ENCODE results near the gene WDR81.
"Not testable (repeated sequence)": the region's sequence is repeated elsewhere in the genome, so short reads cannot be mapped to it uniquely, and the experiment has no call there.

Gene WDR81

DNA sequence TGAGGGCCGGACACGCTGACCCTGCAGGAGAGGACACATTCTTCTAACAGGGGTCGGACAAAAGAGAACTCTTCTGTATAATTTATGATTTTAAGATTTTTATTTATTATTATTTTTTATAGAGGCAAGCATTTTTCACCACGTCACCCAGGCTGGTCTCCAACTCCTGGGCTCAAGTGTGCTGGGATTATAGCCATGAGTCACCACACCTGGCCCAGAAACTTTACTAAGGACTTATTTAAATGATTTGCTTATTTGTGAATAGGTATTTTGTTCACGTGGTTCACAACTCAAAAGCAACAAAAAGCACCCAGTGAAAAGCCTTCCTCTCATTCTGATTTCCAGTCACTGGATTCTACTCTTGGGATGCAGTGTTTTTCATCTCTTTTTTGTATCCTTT, 35.0 kb downstream of the WDR81 start:
- H3K4me3 ChIP-seq (ENCODE audit: low read length), result no peak overlapping the region
- TF ChIP-seq, protein P1, sequence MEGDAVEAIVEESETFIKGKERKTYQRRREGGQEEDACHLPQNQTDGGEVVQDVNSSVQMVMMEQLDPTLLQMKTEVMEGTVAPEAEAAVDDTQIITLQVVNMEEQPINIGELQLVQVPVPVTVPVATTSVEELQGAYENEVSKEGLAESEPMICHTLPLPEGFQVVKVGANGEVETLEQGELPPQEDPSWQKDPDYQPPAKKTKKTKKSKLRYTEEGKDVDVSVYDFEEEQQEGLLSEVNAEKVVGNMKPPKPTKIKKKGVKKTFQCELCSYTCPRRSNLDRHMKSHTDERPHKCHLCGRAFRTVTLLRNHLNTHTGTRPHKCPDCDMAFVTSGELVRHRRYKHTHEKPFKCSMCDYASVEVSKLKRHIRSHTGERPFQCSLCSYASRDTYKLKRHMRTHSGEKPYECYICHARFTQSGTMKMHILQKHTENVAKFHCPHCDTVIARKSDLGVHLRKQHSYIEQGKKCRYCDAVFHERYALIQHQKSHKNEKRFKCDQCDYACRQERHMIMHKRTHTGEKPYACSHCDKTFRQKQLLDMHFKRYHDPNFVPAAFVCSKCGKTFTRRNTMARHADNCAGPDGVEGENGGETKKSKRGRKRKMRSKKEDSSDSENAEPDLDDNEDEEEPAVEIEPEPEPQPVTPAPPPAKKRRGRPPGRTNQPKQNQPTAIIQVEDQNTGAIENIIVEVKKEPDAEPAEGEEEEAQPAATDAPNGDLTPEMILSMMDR (conservative IDR thresholded peaks at IDR 0.05; ENCODE audit: low read length), result no peak

DNA sequence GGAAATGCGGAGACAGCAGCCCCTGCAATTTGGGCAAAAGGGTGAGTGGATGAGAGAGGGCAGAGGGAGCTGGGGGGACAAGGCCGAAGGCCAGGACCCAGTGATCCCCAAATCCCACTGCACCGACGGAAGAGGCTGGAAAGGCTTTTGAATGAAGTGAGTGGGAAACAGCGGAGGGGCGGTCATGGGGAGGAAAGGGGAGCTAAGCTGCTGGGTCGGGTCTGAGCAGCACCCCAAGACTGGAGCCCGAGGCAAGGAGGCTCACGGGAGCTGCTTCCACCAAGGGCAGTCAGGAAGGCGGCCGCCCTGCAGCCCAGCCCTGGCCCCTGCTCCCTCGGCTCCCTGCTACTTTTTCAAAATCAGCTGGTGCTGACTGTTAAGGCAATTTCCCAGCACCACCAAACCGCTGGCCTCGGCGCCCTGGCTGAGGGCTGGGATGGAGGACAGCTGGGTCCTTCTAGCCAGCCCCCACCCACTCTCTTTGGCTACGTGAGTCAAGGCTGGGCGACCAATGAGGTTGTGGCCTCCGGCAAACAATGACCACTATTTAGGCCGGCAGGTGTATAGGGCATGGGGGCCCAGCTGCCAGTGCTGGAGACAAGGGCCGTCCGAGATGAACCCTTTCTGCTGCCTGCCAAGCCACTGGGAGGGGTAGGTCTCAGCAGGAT, 37.9 kb downstream of the WDR81 start:
- peak overlapping the region; percentile 73 for H3K4me3 ChIP-seq (ENCODE audit: low read length)
- peak; percentile 52 for DNase-seq (ENCODE audit: low read depth)
- TF ChIP-seq, protein P1 (conservative IDR thresholded peaks at IDR 0.05; ENCODE audit: low read length), result no peak

More for the DNA sequence above, 35.0 kb downstream of the WDR81 start:
- no peak for DNase-seq (ENCODE audit: low read depth)

DNA sequence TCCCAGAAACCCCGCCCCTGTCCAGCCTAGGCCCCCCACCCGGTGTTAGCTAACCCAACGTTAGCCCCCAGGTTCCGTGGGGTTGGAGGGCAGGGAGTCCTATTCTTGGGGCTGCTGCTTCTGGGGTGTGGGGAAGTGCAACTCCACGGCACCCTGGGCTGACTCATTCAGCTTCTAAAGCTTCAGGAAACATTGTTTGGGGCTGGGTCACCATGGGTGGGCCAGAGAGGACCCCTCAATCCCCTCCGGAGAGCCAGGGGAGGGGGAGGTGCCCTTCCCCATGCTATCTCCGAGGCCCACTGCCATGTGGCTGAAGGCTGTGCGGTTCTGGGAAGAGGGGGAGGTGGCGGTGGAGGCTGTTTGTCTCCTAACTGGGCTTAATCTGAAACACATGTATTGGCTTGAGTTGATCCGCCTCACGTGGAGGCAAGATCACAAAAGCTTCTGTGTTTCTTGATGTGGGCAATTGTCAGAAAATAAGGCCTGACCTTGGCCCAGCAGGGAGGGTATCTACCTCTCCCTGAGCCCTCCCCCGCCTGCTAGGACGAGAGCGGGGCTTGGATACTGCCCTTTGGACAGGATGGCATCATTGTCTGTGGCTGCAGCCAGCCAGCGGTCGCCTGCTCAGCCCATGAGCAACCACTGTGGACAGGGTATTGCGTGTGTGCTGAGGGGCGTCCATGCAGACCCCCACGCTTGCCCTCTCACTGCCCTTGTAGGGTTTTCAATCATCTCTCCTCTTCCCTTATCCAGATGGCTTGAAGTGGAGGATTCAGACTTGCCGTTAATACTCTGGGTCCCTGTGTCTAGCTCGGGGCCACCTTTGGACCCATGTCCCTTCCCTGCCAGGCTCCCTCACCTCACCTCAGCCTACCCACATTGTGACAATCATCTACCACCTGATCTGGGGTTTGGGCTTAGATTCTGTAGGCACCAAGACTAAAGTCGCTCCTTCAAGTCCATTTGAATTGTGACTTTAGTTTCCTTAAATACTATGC, 38.7 kb downstream of the WDR81 start:
- H3K4me3 ChIP-seq (ENCODE audit: low read length), result peak overlapping the region; percentile 73
- TF ChIP-seq, protein P1 (conservative IDR thresholded peaks at IDR 0.05; ENCODE audit: low read length), result no peak
- peak; percentile 85 for DNase-seq (ENCODE audit: low read depth)

DNA sequence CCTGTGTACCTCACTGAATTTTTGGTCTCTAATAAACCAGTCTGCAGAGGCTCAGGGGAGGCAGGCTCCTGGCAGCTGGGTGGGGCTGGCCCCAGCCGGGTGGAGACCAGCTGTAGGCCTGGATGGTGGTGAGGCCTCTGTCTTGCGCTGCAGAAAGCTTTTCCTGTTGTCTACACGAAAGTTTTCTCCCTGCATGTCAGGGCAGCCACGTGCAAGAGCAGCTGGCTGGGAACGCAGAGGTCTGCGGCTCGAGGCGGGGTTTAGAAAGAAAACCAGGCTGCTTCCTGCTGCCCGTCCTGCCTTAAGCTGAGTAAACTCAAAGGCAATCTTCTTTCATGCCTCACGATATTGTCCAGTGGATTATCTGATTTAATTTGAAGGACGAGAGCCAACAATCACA, 39.8 kb downstream of the WDR81 start:
- peak; percentile 94 for DNase-seq (ENCODE audit: low read depth)
- H3K4me3 ChIP-seq (ENCODE audit: low read length), result peak overlapping the region; percentile 73
- TF ChIP-seq, protein P1 (conservative IDR thresholded peaks at IDR 0.05; ENCODE audit: low read length), result no peak

DNA sequence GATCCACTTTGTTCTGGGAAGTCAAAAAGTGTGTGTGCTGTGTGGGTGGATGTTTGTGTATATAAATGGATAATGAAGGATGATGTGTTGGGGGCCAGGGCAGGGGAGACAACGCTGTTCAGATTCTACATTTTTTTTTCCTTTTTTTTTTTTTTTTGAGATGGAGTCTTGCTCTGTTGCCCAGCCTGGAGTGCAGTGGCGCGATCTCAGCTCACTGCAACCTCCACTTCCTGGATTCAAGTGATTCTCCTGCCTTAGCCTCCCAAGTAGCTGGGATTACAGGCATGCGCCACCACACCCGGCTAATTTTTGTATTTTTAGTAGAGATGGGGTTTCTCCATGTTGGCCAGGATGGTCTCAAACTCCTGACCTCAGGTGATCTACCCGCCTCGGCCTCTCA, 40.2 kb downstream of the WDR81 start:
- DNase-seq (ENCODE audit: low read depth), result not testable (repeated sequence)
- H3K4me3 ChIP-seq (ENCODE audit: low read length), result peak overlapping the region; percentile 73; the same call in 1 of the 2 replicates

DNA sequence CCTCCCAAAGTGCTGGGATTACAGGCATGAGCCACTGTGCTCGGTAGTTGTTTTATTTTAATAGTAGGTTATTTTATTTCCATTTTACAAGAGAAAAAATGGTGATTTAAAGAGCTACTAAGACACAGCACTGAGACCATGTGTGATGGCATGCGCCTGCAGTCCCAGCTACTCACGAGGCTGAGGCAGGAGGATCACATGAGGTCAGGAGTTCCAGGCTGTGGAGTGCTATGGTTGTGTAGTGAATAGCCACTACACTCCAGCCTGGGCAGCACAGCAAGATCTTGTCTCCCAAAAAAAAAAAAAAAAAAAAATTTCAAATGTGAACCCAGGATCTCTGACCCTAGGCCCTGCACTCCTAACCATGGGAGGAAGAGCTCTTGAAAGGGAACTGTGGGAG, 41.1 kb downstream of the WDR81 start:
- TF ChIP-seq, protein P1 (conservative IDR thresholded peaks at IDR 0.05; ENCODE audit: low read length), result no peak
- no peak overlapping the region for H3K4me3 ChIP-seq (ENCODE audit: low read length)
- no peak for DNase-seq (ENCODE audit: low read depth)

DNA sequence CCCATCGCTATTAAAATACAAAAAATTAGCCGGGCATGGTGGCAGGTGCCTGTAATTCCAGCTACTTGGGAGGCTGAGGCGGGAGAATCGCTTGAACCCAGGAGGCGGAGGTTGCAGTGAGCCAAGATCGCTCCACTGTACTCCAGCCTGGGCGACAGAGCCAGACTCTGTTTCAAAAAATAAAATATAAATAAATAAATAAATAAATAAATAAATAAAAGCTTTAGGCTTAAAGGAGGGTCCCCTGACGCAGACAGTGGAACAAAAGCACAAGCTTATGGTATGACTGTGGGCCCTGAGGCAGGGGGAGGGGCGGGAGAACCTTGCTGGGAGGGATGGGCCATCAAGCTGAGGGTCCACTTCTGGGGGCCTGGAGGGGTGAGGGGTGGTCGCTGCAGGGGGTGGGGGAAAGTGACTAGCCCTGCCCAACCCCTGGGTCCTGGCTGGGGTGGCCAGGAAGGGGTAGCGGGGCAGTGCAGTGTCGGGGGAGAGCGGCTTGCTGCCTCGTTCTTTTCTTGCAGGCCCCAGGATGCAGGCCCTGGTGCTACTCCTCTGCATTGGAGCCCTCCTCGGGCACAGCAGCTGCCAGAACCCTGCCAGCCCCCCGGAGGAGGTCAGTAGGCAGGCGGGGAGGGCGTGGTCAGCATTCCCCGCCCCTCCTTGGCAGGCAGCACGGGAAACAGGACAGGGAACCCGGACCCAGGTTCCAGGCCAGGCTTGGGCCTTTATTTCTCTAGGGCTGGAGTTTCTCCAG, 42.1 kb downstream of the WDR81 start:
- no peak for DNase-seq (ENCODE audit: low read depth)
- H3K4me3 ChIP-seq (ENCODE audit: low read length), result no peak overlapping the region
- TF ChIP-seq, protein P1 (conservative IDR thresholded peaks at IDR 0.05; ENCODE audit: low read length), result no peak
